Posterior vena cava (tissue), 2 donors: Measurements from ENCODE around the gene CMTM1. TPM values are rescaled to one million over a fixed set of nuclear protein-coding genes. Genes with fewer than 3 reads are reported as not detected.
"Not testable (repeated sequence)": the region's sequence is repeated elsewhere in the genome, so short reads cannot be mapped to it uniquely, and the experiment has no call there.

ENCODE experiments used
- DNase-seq: peaks from one replicate; pipeline ENCODE4 v3.0.0-alpha.2; 2020; ENCODE audit warnings: low spot score
- intact Hi-C, 2 donors: fragments of 100-400 bp; cut with DNase I; formaldehyde crosslinking; loops; one replicate each; pipeline versions ENCODE4 v1.14.1 to v1.14.2; 2022 to 2023
- total RNA-seq, 2 donors: library from RNA; stranded (reverse); fragmentation: NEBNext Ultra II Directional; extraction: Animal tissue kit (Norgen Biotek cat#: 25700); gene quantifications; one replicate each; pipeline ENCODE4 v1.2.1, GENCODE V29; 2021
- donor health status: DM: yes; HTN: yes; CAD: no.
- donor health status: DM: yes; HTN: yes; CAD: no.

The CMTM1 gene
- total RNA-seq, 2 donors from 2014 or later: 2.1 to 3.1 TPM

- intact Hi-C loops: loop anchor here (5.0 to 10.0 kb wide), 4 partner anchors 188 to 269 kb away; no protein-coding TSS in a partner anchor
- peak; percentile 90 for DNase-seq
Observed at GRCh38 chr16:66605177-66605978, 39.1 kb downstream of the CMTM1 start.

- DNase-seq: no peak
Observed at GRCh38 chr16:66605979-66606751, 39.9 kb downstream of the CMTM1 start.

GRCh38 chr16:66608241-66609138, 42.3 kb downstream of the CMTM1 start:
- peak; percentile 94 for DNase-seq
- intact Hi-C loops: loop anchor here (5.0 to 10.0 kb wide), 4 partner anchors 191 to 266 kb away; no protein-coding TSS in a partner anchor

More at GRCh38 chr16:66605979-66606751, 39.9 kb downstream of the CMTM1 start:
- intact Hi-C loops: loop anchor here (5.0 to 10.0 kb wide), 4 partner anchors 189 to 269 kb away; no protein-coding TSS in a partner anchor

GRCh38 chr16:66609139-66609510, 42.9 kb downstream of the CMTM1 start:
- intact Hi-C loops: loop anchor here (5.0 to 10.0 kb wide), 4 partner anchors 192 to 266 kb away; no protein-coding TSS in a partner anchor
- no peak for DNase-seq

- DNase-seq: peak; percentile 63
- intact Hi-C loops: no loop called here
Observed at GRCh38 chr16:66610111-66610820, 44.0 kb downstream of the CMTM1 start.

- intact Hi-C loops: not testable (repeated sequence)
- DNase-seq: peak; percentile 76
Observed at GRCh38 chr16:66611911-66612310, 45.7 kb downstream of the CMTM1 start.

- DNase-seq: peak; percentile 65
- intact Hi-C loops: no loop called here
Observed at GRCh38 chr16:66612422-66612821, 46.2 kb downstream of the CMTM1 start.

- intact Hi-C loops: no loop called here
- peak; percentile 60 for DNase-seq
Observed at GRCh38 chr16:66614161-66614802, 48.0 kb downstream of the CMTM1 start.

GRCh38 chr16:66616169-66616568, 49.9 kb downstream of the CMTM1 start:
- no peak for DNase-seq
- intact Hi-C loops: no loop called here

GRCh38 chr16:66616592-66616991, 50.4 kb downstream of the CMTM1 start:
- DNase-seq: peak; percentile 28
- intact Hi-C loops: no loop called here

- intact Hi-C loops: no loop called here
- DNase-seq: no peak
Observed at GRCh38 chr16:66617010-66617434, 50.8 kb downstream of the CMTM1 start.

GRCh38 chr16:66617728-66618127, 51.5 kb downstream of the CMTM1 start:
- intact Hi-C loops: no loop called here
- DNase-seq: peak; percentile 55

- intact Hi-C loops: no loop called here
- peak; percentile 80 for DNase-seq
Observed at GRCh38 chr16:66618588-66619375, 52.5 kb downstream of the CMTM1 start.

- intact Hi-C loops: no loop called here
- peak; percentile 0 for DNase-seq
Observed at GRCh38 chr16:66619534-66620428, 53.5 kb downstream of the CMTM1 start.

- DNase-seq: peak; percentile 42
- intact Hi-C loops: no loop called here
Observed at GRCh38 chr16:66620429-66620795, 54.2 kb downstream of the CMTM1 start.

GRCh38 chr16:66621973-66622372, 55.7 kb downstream of the CMTM1 start:
- intact Hi-C loops: no loop called here
- DNase-seq: peak; percentile 62
